Measurements from ENCODE around the gene DEDD. TPM values are rescaled to one million over a fixed set of nuclear protein-coding genes. Genes with fewer than 3 reads are reported as not detected.

Gene DEDD
- total and polyA plus RNA-seq, 10 of the 15 experiments (the other 5 are each of a cell fraction or from before 2014, with no cell fraction given), result 13.6 to 33.9 (median 30.3) TPM

DNA sequence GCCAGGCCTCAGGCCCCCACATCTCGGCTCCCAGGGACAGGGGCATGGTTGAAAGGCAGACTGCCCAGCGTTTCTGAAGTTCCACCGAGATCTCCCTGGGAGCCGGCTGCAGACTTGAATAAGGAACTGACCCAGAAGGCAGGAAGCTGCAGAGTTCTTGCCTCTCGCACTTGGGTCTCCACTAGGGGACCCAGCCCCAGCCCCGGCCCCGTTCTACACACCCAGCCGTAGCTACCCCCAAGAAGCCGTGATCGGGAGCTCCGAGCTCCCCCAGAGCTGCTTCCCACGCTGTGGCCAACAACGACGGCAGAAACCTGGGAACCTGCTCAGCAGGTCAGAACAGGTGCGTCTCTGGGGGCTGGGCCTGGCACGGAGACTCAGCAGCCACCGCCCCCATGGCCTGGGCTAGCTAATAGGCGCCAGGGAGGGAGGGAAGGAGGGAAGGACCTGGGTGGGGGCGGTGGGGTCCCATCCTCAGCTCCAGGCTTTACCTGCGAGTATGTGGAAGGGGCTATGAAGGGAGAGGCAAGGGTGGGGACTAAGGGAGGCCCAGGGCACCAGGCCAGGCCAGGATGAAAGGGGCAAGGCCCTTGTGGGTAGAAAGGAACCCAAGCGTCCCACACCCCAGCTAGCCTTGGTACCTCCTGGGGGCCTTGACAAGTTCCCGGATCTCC, 43.1 kb downstream of the DEDD start, which contains the start of gene NECTIN4:
NECTIN4 (minus strand) TSS at position 308 of the 674 bp plus-strand sequence; CDS start at position 46, 262 bp downstream.
- no peak for TF ChIP-seq ZNF24 (IDR thresholded peaks at IDR 0.05)
- ATAC-seq, result 0 out of 3 replicates have a peak, but pooled peaks have one; percentile 19
- Histone ChIP-seq H3K27ac (ENCODE audit: control insufficient read depth, insufficient read depth) (no peak within 1 kb of the TSS), H2AFZ (ENCODE audit: control insufficient read depth, low read depth, low read length) (no peak within 1 kb of the TSS), H3K79me2 (ENCODE audit: control insufficient read depth, insufficient read depth, low read length) (no peaks in the 10 kb centered on the region), H3K4me3 (no peak within 1 kb of the TSS), H3K27me3 (replicated peaks in 1 of 2; ENCODE audit: control insufficient read depth in 2 of 2, insufficient read depth in 2 of 2, low read length in 1 of 2) (no peaks in the 10 kb centered on the region), H3K9ac (ENCODE audit: control insufficient read depth, insufficient read depth, low read length) (no peak within 1 kb of the TSS), H3K9me3 (replicated peaks; ENCODE audit: control insufficient read depth, insufficient read depth, low read length) (no peaks in the 10 kb centered on the region), H4K20me1 (ENCODE audit: control insufficient read depth, insufficient read depth) (no peaks in the 10 kb centered on the region), H3K36me3 (ENCODE audit: control insufficient read depth in 2 of 2, insufficient read depth in 2 of 2, low read length in 1 of 2) (no peaks in the 10 kb centered on the region), H3K4me1 (ENCODE audit: control insufficient read depth, insufficient read depth, low read length) (peaks cover 9% of the 10 kb centered on the region), H3K4me2 (ENCODE audit: control insufficient read depth, insufficient read depth) (no peak within 1 kb of the TSS)
- 63% methylated on average over 19 of the region's 22 CpGs for WGBS (ENCODE audit: insufficient coverage, insufficient replicate concordance, low lambda C conversion rate, missing lambda C conversion rate)
- ChIA-PET CTCF (interaction anchor here (0.7 to 1.4 kb wide), 3 partner anchors 18 to 981 kb away, joined by 3 to 4 read pairs (median 3); partner anchors contain the start of gene ARHGAP30), POLR2A (interaction anchor here (0.6 to 0.7 kb wide), 2 partner anchors 18 to 20 kb away, joined by 3 read pairs; partner anchors contain the start of gene ARHGAP30), RAD21 (ENCODE audit: unreplicated experiment) (no interaction called here), SMC1A (ENCODE audit: uncharacterized antibody, unreplicated experiment) (no interaction called here)
- intact Hi-C loops (cut with micrococcal nuclease; ENCODE audit: unreplicated experiment) (no loop called here), in situ Hi-C loops (cut with MboI) (no loop called here)
- BruUV-seq (replicated peaks), result no TSS peak
- FAIRE-seq, result no peak
- no peak for DNase-seq (ENCODE audit: low read depth, low spot score)

DNA sequence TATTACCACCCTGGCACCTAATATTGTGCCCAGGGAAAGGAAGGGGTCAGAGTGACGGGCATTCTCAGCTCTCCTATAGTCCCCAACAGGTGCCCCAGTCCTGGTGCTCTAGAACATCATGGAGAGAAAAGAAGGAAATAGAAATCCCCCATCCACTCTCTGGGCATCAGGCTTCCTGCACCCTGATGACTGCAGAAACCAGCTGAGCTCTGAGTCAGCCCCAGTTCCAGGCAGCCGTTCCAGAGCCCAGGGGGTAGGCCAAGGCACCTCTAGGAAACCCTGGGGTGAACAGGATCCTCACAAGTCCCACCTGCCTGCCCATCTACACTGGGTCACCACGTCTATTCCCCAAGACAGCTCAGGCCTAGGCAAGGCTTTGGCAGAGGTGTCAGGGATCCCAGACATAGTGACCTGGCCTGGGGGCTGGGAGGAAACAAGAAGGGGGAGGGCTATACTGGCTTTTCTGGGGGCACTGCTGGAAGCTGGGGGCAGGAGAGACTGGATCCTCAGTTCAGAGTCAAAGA, 43.8 kb downstream of the DEDD start:
- RAD21 ChIA-PET (ENCODE audit: unreplicated experiment), result interaction anchor here (1.0 kb wide), 1 partner anchor 8 kb away, joined by 3 read pairs; no protein-coding TSS in a partner anchor
- TF ChIP-seq RUNX3 (IDR thresholded peaks at IDR 0.05; ENCODE audit: low read length), result no peak
- no peak for TF ChIP-seq CEBPB (IDR thresholded peaks at IDR 0.05; ENCODE audit: borderline replicate concordance in 1 of 2, low read depth in 2 of 2, low read length in 2 of 2)
- TF ChIP-seq TCF3 (IDR thresholded peaks at IDR 0.05; ENCODE audit: borderline replicate concordance, insufficient read depth, low read depth, low read length), result no peak
- TF ChIP-seq, protein P1, sequence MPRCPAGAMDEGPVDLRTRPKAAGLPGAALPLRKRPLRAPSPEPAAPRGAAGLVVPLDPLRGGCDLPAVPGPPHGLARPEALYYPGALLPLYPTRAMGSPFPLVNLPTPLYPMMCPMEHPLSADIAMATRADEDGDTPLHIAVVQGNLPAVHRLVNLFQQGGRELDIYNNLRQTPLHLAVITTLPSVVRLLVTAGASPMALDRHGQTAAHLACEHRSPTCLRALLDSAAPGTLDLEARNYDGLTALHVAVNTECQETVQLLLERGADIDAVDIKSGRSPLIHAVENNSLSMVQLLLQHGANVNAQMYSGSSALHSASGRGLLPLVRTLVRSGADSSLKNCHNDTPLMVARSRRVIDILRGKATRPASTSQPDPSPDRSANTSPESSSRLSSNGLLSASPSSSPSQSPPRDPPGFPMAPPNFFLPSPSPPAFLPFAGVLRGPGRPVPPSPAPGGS (IDR thresholded peaks at IDR 0.05; ENCODE audit: borderline replicate concordance, insufficient read depth, low read depth, low read length, poor library complexity, severe bottlenecking), result no peak
- no peak for TF ChIP-seq EP300 (IDR thresholded peaks at IDR 0.05; ENCODE audit: borderline replicate concordance in 1 of 2, control insufficient read depth in 1 of 2, low read depth in 2 of 2, low read length in 2 of 2)
- TF ChIP-seq, protein P2, sequence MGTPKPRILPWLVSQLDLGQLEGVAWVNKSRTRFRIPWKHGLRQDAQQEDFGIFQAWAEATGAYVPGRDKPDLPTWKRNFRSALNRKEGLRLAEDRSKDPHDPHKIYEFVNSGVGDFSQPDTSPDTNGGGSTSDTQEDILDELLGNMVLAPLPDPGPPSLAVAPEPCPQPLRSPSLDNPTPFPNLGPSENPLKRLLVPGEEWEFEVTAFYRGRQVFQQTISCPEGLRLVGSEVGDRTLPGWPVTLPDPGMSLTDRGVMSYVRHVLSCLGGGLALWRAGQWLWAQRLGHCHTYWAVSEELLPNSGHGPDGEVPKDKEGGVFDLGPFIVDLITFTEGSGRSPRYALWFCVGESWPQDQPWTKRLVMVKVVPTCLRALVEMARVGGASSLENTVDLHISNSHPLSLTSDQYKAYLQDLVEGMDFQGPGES (IDR thresholded peaks at IDR 0.05), result no peak
- TF ChIP-seq SMC3 (IDR thresholded peaks at IDR 0.05; ENCODE audit: borderline replicate concordance, low read length), result no peak
- TF ChIP-seq CHD2 (IDR thresholded peaks at IDR 0.05; ENCODE audit: borderline replicate concordance, low read depth, low read length), result no peak
- no peak for TF ChIP-seq FOS (IDR thresholded peaks at IDR 0.05; ENCODE audit: borderline replicate concordance, extremely low read depth, insufficient read length)
- no peak for TF ChIP-seq ZNF384 (IDR thresholded peaks at IDR 0.05; ENCODE audit: borderline replicate concordance, low read depth, low read length)

More for the DNA sequence above, 43.8 kb downstream of the DEDD start:
- DNase-seq (ENCODE audit: low read depth, low spot score) (no peak), ATAC-seq (no peak), FAIRE-seq (no peak)
- Histone ChIP-seq H3K9me3 (replicated peaks; ENCODE audit: control insufficient read depth, insufficient read depth, low read length) (no peaks in the 10 kb centered on the region), H4K20me1 (ENCODE audit: control insufficient read depth, insufficient read depth) (no peaks in the 10 kb centered on the region), H3K4me3 (no peak overlapping the region), H3K4me2 (ENCODE audit: control insufficient read depth, insufficient read depth) (no peak overlapping the region), H3K79me2 (ENCODE audit: control insufficient read depth, insufficient read depth, low read length) (no peaks in the 10 kb centered on the region), H2AFZ (ENCODE audit: control insufficient read depth, low read depth, low read length) (no peak overlapping the region), H3K9ac (ENCODE audit: control insufficient read depth, insufficient read depth, low read length) (no peak overlapping the region), H3K4me1 (ENCODE audit: control insufficient read depth, insufficient read depth, low read length) (peaks cover 9% of the 10 kb centered on the region), H3K36me3 (ENCODE audit: control insufficient read depth in 2 of 2, insufficient read depth in 2 of 2, low read length in 1 of 2) (no peaks in the 10 kb centered on the region), H3K27me3 (replicated peaks in 1 of 2; ENCODE audit: control insufficient read depth in 2 of 2, insufficient read depth in 2 of 2, low read length in 1 of 2) (no peaks in the 10 kb centered on the region), H3K27ac (ENCODE audit: control insufficient read depth, insufficient read depth) (no peak overlapping the region)
- 14% methylated on average over 3 of the region's 3 CpGs for WGBS (ENCODE audit: insufficient coverage, insufficient replicate concordance, low lambda C conversion rate, missing lambda C conversion rate)
- in situ Hi-C loops (cut with MboI) (no loop called here), intact Hi-C loops (cut with micrococcal nuclease; ENCODE audit: unreplicated experiment) (no loop called here)
- no TSS peak for BruUV-seq (replicated peaks)
- CTCF ChIA-PET, result interaction anchor here (1.0 to 1.4 kb wide), 2 partner anchors 17 to 19 kb away, joined by 3 to 4 read pairs; partner anchors contain the start of gene ARHGAP30
- SMC1A ChIA-PET (ENCODE audit: uncharacterized antibody, unreplicated experiment), result interaction anchor here (1.0 kb wide), 1 partner anchor 92 kb away, joined by 3 read pairs; no protein-coding TSS in a partner anchor
- POLR2A ChIA-PET, result no interaction called here

Measured in GM12878 (cell line).